IMR-90 (cell line): ENCODE data around the gene KCNH6. TPM values are rescaled to one million over a fixed set of nuclear protein-coding genes. Genes with fewer than 3 reads are reported as not detected.

Source experiments
- ATAC-seq: fragments of 200-7000 bp; cut with Tn5 transposase; 2 replicates; pipeline ENCODE4 v1.9.1; 2020; ENCODE audit warnings: low read depth, mild to moderate bottlenecking, moderate library complexity
- BruUV-seq: library from RNA; stranded (reverse); fragments of 400-500 nt; replicated peaks from 2 replicates; lab custom pipeline; 2021; lab: Mats Ljungman, UMichigan
- CTCF ChIA-PET: fragments of 300-600 bp; formaldehyde crosslinking; extraction: SDS; loops from one replicate; lab custom pipeline; 2021; ENCODE audit warnings: antibody characterized with exemption; lab: Yijun Ruan, JAX
- POLR2A ChIA-PET: fragments of 300-600 bp; sonication (Branson Sonifier 250); formaldehyde crosslinking; loops from one replicate; lab custom pipeline; 2022; ENCODE audit warnings: antibody characterized with exemption; ENCODE audit not compliant: unreplicated experiment; lab: Charles Lee
- DNase-seq: peaks from one replicate; pipeline ENCODE4 v3.0.0; 2013
- H2AFZ ChIP-seq: replicated peaks from 2 replicates; pipeline ENCODE3; 2013; ENCODE audit warnings: low read length, mild to moderate bottlenecking; ENCODE audit not compliant: poor library complexity
- H2AK5ac ChIP-seq: 2 replicates; pipeline ENCODE4 v1.6.1; 2013; ENCODE audit warnings: low read depth, low read length, inconsistent platforms
- H2AK9ac ChIP-seq: replicated peaks from 2 replicates; pipeline ENCODE3; 2013; ENCODE audit warnings: mild to moderate bottlenecking, low read depth, low read length, moderate library complexity; ENCODE audit not compliant: poor library complexity
- H2BK120ac ChIP-seq: 2 replicates; pipeline ENCODE4 v1.6.1; 2013; ENCODE audit warnings: low read depth, low read length, inconsistent platforms
- H2BK15ac ChIP-seq: 3 replicates; pipeline ENCODE4 v1.6.1; 2013; ENCODE audit warnings: low read depth, low read length, inconsistent platforms
- H2BK20ac ChIP-seq: 2 replicates; pipeline ENCODE4 v1.6.1; 2013; ENCODE audit warnings: low read depth, mild to moderate bottlenecking, inconsistent platforms, low read length, moderate library complexity
- H2BK5ac ChIP-seq: 2 replicates; pipeline ENCODE4 v1.6.1; 2013; ENCODE audit warnings: mild to moderate bottlenecking, low read depth, low read length, inconsistent platforms; ENCODE audit not compliant: poor library complexity, severe bottlenecking
- H3K14ac ChIP-seq: replicated peaks from 2 replicates; pipeline ENCODE4 v1.6.1; 2013; ENCODE audit warnings: low read depth, low read length, inconsistent platforms
- H3K18ac ChIP-seq: 2 replicates; pipeline ENCODE4 v1.6.1; 2013; ENCODE audit warnings: low read depth, low read length, control low read depth
- H3K23ac ChIP-seq: 2 replicates; pipeline ENCODE4 v1.6.1; 2013; ENCODE audit warnings: low read depth, low read length, inconsistent platforms
- H3K27ac ChIP-seq: 2 replicates; pipeline ENCODE4 v1.5.1; 2013; ENCODE audit warnings: mild to moderate bottlenecking, control low read depth, low read length; ENCODE audit not compliant: insufficient read depth
- H3K27me3 ChIP-seq: 2 replicates; pipeline ENCODE4 v1.6.1; 2013; ENCODE audit warnings: low read length; ENCODE audit not compliant: control insufficient read depth, insufficient read depth
- H3K36me3 ChIP-seq: 2 replicates; pipeline ENCODE4 v1.6.1; 2013; ENCODE audit warnings: low read length, mixed read lengths; ENCODE audit not compliant: control insufficient read depth, insufficient read depth
- H3K4ac ChIP-seq: 2 replicates; pipeline ENCODE4 v1.6.1; 2013; ENCODE audit warnings: low read depth, low read length, inconsistent platforms
- H3K4me1 ChIP-seq: 2 replicates; pipeline ENCODE4 v1.6.1; 2013; ENCODE audit warnings: low read length, mixed read lengths; ENCODE audit not compliant: control insufficient read depth, insufficient read depth
- H3K4me2 ChIP-seq: 2 replicates; pipeline ENCODE4 v1.6.1; 2013; ENCODE audit warnings: low read depth, mild to moderate bottlenecking, control low read depth, low read length, moderate library complexity
- H3K4me3 ChIP-seq: 2 replicates; pipeline ENCODE4 v1.5.1; 2013; ENCODE audit warnings: low read depth, mild to moderate bottlenecking, control low read depth, low read length, moderate library complexity; ENCODE audit not compliant: insufficient read depth
- H3K56ac ChIP-seq: 2 replicates; pipeline ENCODE4 v1.6.1; 2013; ENCODE audit warnings: low read length, inconsistent platforms; ENCODE audit not compliant: insufficient read depth; ENCODE audit errors: extremely low read depth
- H3K79me1 ChIP-seq, 2 experiments: 2 replicates each; pipeline ENCODE4 v1.6.1; 2013; ENCODE audit warnings: low read length in 2 of 2, inconsistent platforms in 1 of 2, low read depth in 1 of 2
- H3K9ac ChIP-seq: 2 replicates; pipeline ENCODE4 v1.6.1; 2013; ENCODE audit warnings: low read depth, low read length, control low read depth
- H3K9me1 ChIP-seq: 2 replicates; pipeline ENCODE4 v1.6.1; 2013; ENCODE audit warnings: low read length, inconsistent platforms; ENCODE audit not compliant: insufficient read depth
- H3K9me3 ChIP-seq: 2 replicates; pipeline ENCODE4 v1.6.1; 2013; ENCODE audit warnings: low read length; ENCODE audit not compliant: control insufficient read depth, insufficient read depth
- H4K20me1 ChIP-seq: 2 replicates; pipeline ENCODE4 v1.6.1; 2013; ENCODE audit warnings: low read length, inconsistent platforms; ENCODE audit not compliant: insufficient read depth
- H4K5ac ChIP-seq: 2 replicates; pipeline ENCODE4 v1.6.1; 2013; ENCODE audit warnings: mild to moderate bottlenecking, low read depth, low read length, control low read depth
- H4K8ac ChIP-seq, 2 experiments: 2 replicates each; pipeline ENCODE4 v1.6.1; 2013; ENCODE audit warnings: low read depth in 2 of 2, low read length in 2 of 2, control low read depth in 1 of 2, inconsistent platforms in 1 of 2
- H4K91ac ChIP-seq: 2 replicates; pipeline ENCODE4 v1.6.1; 2013; ENCODE audit warnings: low read depth, low read length, inconsistent platforms; ENCODE audit not compliant: insufficient read depth
- BHLHE40 ChIP-seq: fragments of 150-350 bp; IDR thresholded peaks from 2 replicates; pipeline ENCODE4 v1.6.1; 2016; ENCODE audit warnings: mild to moderate bottlenecking, low read depth, low read length
- CEBPB ChIP-seq: IDR thresholded peaks from 2 replicates; pipeline ENCODE4 v1.6.1; 2012; ENCODE audit warnings: low read depth, low read length, improper control_type of control experiment
- CHD1 ChIP-seq: IDR thresholded peaks from 2 replicates; pipeline ENCODE4 v1.6.1; 2012; ENCODE audit warnings: low read depth, low read length, improper control_type of control experiment
- CTCF ChIP-seq: conservative IDR thresholded peaks from 2 replicates; pipeline ENCODE4 v1.5.1; 2012; ENCODE audit warnings: mild to moderate bottlenecking, low read depth, low read length, improper control_type of control experiment
- ELK1 ChIP-seq: fragments of 150-350 bp; IDR thresholded peaks from 2 replicates; pipeline ENCODE4 v1.6.1; 2016; ENCODE audit warnings: low read depth, mild to moderate bottlenecking, low read length, moderate library complexity, borderline replicate concordance
- FOS ChIP-seq: fragments of 150-350 bp; IDR thresholded peaks from 2 replicates; pipeline ENCODE4 v1.6.1; 2016; ENCODE audit warnings: low read depth, low read length
- MAFK ChIP-seq: IDR thresholded peaks from 2 replicates; pipeline ENCODE4 v1.6.1; 2012; ENCODE audit warnings: low read depth, low read length, improper control_type of control experiment
- MAZ ChIP-seq: IDR thresholded peaks from 2 replicates; pipeline ENCODE4 v1.6.1; 2012; ENCODE audit warnings: low read depth, mild to moderate bottlenecking, low read length, improper control_type of control experiment, moderate library complexity, borderline replicate concordance
- MXI1 ChIP-seq: IDR thresholded peaks from 2 replicates; pipeline ENCODE4 v1.6.1; 2012; ENCODE audit warnings: low read depth, mild to moderate bottlenecking, low read length, moderate library complexity, borderline replicate concordance
- NFE2L2 ChIP-seq: fragments of 150-350 bp; IDR thresholded peaks from 2 replicates; pipeline ENCODE4 v1.6.1; 2016; ENCODE audit warnings: low read depth, mild to moderate bottlenecking, low read length
- POLR2A ChIP-seq: IDR thresholded peaks from 2 replicates; pipeline ENCODE4 v1.6.1; 2012; ENCODE audit warnings: mild to moderate bottlenecking, low read depth, low read length
- RAD21 ChIP-seq: IDR thresholded peaks from 2 replicates; pipeline ENCODE4 v1.6.1; 2012; ENCODE audit warnings: low read length, improper control_type of control experiment
- RCOR1 ChIP-seq: IDR thresholded peaks from 2 replicates; pipeline ENCODE4 v1.6.1; 2012; ENCODE audit warnings: mild to moderate bottlenecking, low read length, improper control_type of control experiment; ENCODE audit not compliant: insufficient replicate concordance
- RFX5 ChIP-seq: IDR thresholded peaks from 2 replicates; pipeline ENCODE4 v1.8.0; 2012; ENCODE audit warnings: low read depth, mild to moderate bottlenecking, low read length, moderate library complexity
- SMC3 ChIP-seq: fragments of 150-350 bp; IDR thresholded peaks from 2 replicates; pipeline ENCODE4 v1.6.1; 2016; ENCODE audit warnings: low read depth, mild to moderate bottlenecking, antibody characterized with exemption, low read length, moderate library complexity
- USF2 ChIP-seq: fragments of 150-350 bp; IDR thresholded peaks from 2 replicates; pipeline ENCODE4 v1.6.1; 2017; ENCODE audit warnings: mild to moderate bottlenecking, antibody characterized with exemption, low read length, low read depth
- WGBS, 2 experiments: methylation state at CpG; one replicate each; pipeline versions ENCODE4 v1.1.5 to v1.1.7; 2013; ENCODE audit warnings: missing lambda C conversion rate in 2 of 2; ENCODE audit not compliant: insufficient read length in 1 of 2; ENCODE audit errors: extremely low coverage in 2 of 2; 5-methylcytosine and 5-hydroxymethylcytosine counted together
- dilution Hi-C: fragments of 300-500 bp; cut with HindIII; formaldehyde crosslinking; loops from one replicate; pipeline ENCODE4 v1.14.3; 2018; ENCODE audit warnings: low sequenced_read_pairs; ENCODE audit not compliant: unreplicated experiment
- in situ Hi-C: fragments of 300-500 bp; cut with MboI; formaldehyde crosslinking; loops from 3 replicates; pipeline ENCODE4 v1.14.3; 2019; ENCODE audit warnings: low sequenced_read_pairs, inconsistent platforms, mixed read lengths
- intact Hi-C: fragments of 100-400 bp; cut with micrococcal nuclease; formaldehyde crosslinking; loops from 2 replicates; pipeline ENCODE4 v1.10.0; 2022
- polyA plus RNA-seq, 3 experiments: library from polyadenylated mRNA; depleted of rRNA; stranded (reverse); fragments of >200 nt; gene quantifications; 2 replicates each; pipeline ENCODE4 v1.2.3, GENCODE V29; 2012; ENCODE audit warnings: low replicate concordance in 1 of 3
- total RNA-seq: library from RNA; depleted of rRNA; stranded (reverse); fragments of >200 nt; gene quantifications from 2 replicates; pipeline ENCODE4 v1.2.3, GENCODE V29; 2012

The KCNH6 gene
- total and polyA plus RNA-seq, 2 of the 4 experiments (the other 2 are of a cell fraction), result 0.17 to 0.18 TPM

GRCh38 chr17:63482509-63482908 is 40.6 kb upstream of the KCNH6 start:
- Histone ChIP-seq H3K27ac (no peak overlapping the region), H3K4me2 (no peak overlapping the region), H4K5ac (no peak overlapping the region), H3K23ac (no peak overlapping the region), H2BK20ac (no peak overlapping the region), H3K79me1 (no peaks in the 10 kb centered on the region), H2BK5ac (no peak overlapping the region), H3K4ac (no peak overlapping the region), H3K27me3 (peaks cover 6% of the 10 kb centered on the region), H4K91ac (no peak overlapping the region), H3K4me1 (peaks cover 9% of the 10 kb centered on the region), H3K4me3 (no peak overlapping the region), H2AFZ (no peak overlapping the region), H3K14ac (no peak overlapping the region), H4K20me1 (no peaks in the 10 kb centered on the region), H3K56ac (no peak overlapping the region), H3K9me3 (no peaks in the 10 kb centered on the region), H2AK9ac (no peak overlapping the region), H3K18ac (no peak overlapping the region), H3K9me1 (peaks cover 3% of the 10 kb centered on the region; the same call in 1 of the 2 replicates), H2BK120ac (no peak overlapping the region), H2AK5ac (peak overlapping the region; percentile 15; the same call in 1 of the 2 replicates), H3K9ac (no peak overlapping the region), H4K8ac (no peak overlapping the region), H2BK15ac (no peak overlapping the region), H3K36me3 (no peaks in the 10 kb centered on the region)
- TF ChIP-seq BHLHE40 (no peak), SMC3 (no peak), POLR2A (no peak), FOS (no peak), RAD21 (no peak), MAZ (no peak), USF2 (no peak), RCOR1 (no peak), RFX5 (no peak), CEBPB (no peak), CTCF (no peak), ELK1 (no peak), NFE2L2 (no peak), CHD1 (no peak), MXI1 (no peak), MAFK (no peak)
- in situ Hi-C loops, result no loop called here
- ATAC-seq, result no peak
- 87% methylated on average over 3 of the region's 16 CpGs; no CpG with 5 or more reads in 1 of the 2 experiments for WGBS, 2 experiments
- no peak for DNase-seq
- CTCF ChIA-PET, result interaction anchor here (1.4 kb wide), 1 partner anchor 129 kb away, joined by 4 read pairs; no protein-coding TSS in a partner anchor
- no TSS peak for BruUV-seq
- POLR2A ChIA-PET, result interaction anchor here (0.7 kb wide), 1 partner anchor 16 kb away, joined by 3 read pairs; no protein-coding TSS in a partner anchor
- intact Hi-C loops, result no loop called here
- dilution Hi-C loops, result no loop called here
